AG04449 (cell line): ENCODE measurements around the gene SDSL.

ENCODE experiments used
- CTCF ChIA-PET: fragments of 350-600 bp; formaldehyde crosslinking; extraction: SDS; loops from one replicate; lab custom pipeline; 2021; ENCODE audit warnings: antibody characterized with exemption; lab: Yijun Ruan, JAX
- POLR2A ChIA-PET: fragments of 400-600, 350-600 bp; formaldehyde crosslinking; extraction: SDS; loops from one replicate; lab custom pipeline; 2020; ENCODE audit warnings: antibody characterized with exemption, inconsistent platforms; lab: Yijun Ruan, JAX
- DNase-seq: peaks from one replicate; pipeline ENCODE4 v3.0.0-alpha.2; 2010; ENCODE audit warnings: low read depth, low spot score
- H3K4me3 ChIP-seq: 2 replicates; pipeline ENCODE4 v1.5.1; 2011; ENCODE audit warnings: low read depth, mild to moderate bottlenecking, control low read depth, low read length
- CTCF ChIP-seq: IDR thresholded peaks from one replicate; pipeline ENCODE4 v1.5.1; 2011; ENCODE audit warnings: mild to moderate bottlenecking, moderate library complexity, low read length, control low read depth, inconsistent platforms; ENCODE audit not compliant: insufficient read depth; ENCODE audit errors: missing control alignments

SDSL gene

GRCh38 chr12:113479590-113480335, 57.6 kb downstream of the SDSL start:
- no peak for DNase-seq
- no peak overlapping the region for H3K4me3 ChIP-seq
- ChIA-PET CTCF (interaction anchor here (0.9 kb wide), 1 partner anchor 19 kb away, joined by 3 read pairs; no protein-coding TSS in a partner anchor), POLR2A (no interaction called here)
- TF ChIP-seq CTCF = no peak

GRCh38 chr12:113480336-113480971, 58.3 kb downstream of the SDSL start:
- no peak overlapping the region for H3K4me3 ChIP-seq
- POLR2A ChIA-PET = no interaction called here
- no peak for TF ChIP-seq CTCF
- CTCF ChIA-PET = interaction anchor here (0.9 kb wide), 1 partner anchor 20 kb away, joined by 3 read pairs; no protein-coding TSS in a partner anchor
- no peak for DNase-seq

- no peak overlapping the region for H3K4me3 ChIP-seq
- DNase-seq = no peak
- ChIA-PET CTCF (no interaction called here), POLR2A (no interaction called here)
- TF ChIP-seq CTCF = no peak
Observed at GRCh38 chr12:113482334-113482733, 60.2 kb downstream of the SDSL start.

- no peak for TF ChIP-seq CTCF
- POLR2A ChIA-PET = no interaction called here
- DNase-seq = no peak
- CTCF ChIA-PET = no interaction called here
- H3K4me3 ChIP-seq = no peak overlapping the region
Observed at GRCh38 chr12:113485330-113485729, 63.1 kb downstream of the SDSL start.

GRCh38 chr12:113486722-113487121, 64.5 kb downstream of the SDSL start:
- no peak for TF ChIP-seq CTCF
- ChIA-PET POLR2A (no interaction called here), CTCF (no interaction called here)
- H3K4me3 ChIP-seq = no peak overlapping the region
- no peak for DNase-seq
